Activated naive CD8-positive, alpha-beta T cell treated with anti-CD3 and anti-CD28 coated beads for 36 hours (primary cell): ENCODE results near the gene SMYD3. TPM values are rescaled to one million over a fixed set of nuclear protein-coding genes. Genes with fewer than 3 reads are reported as not detected.

ENCODE experiments used
- DNase-seq: peaks from one replicate; pipeline ENCODE4 v3.0.0; 2021
- H3K27ac Mint-ChIP-seq: one replicate; pipeline ENCODE4 v1.8.0; 2022; ENCODE audit warnings: mild to moderate bottlenecking, moderate library complexity, mixed read lengths
- H3K27me3 Mint-ChIP-seq: one replicate; pipeline ENCODE4 v1.8.0; 2022; ENCODE audit warnings: mild to moderate bottlenecking, mixed read lengths
- H3K36me3 Mint-ChIP-seq: one replicate; pipeline ENCODE4 v1.8.0; 2021; ENCODE audit warnings: mild to moderate bottlenecking, mixed read lengths
- H3K4me1 Mint-ChIP-seq: one replicate; pipeline ENCODE4 v1.8.0; 2021; ENCODE audit warnings: mixed read lengths
- H3K4me3 Mint-ChIP-seq: one replicate; pipeline ENCODE4 v1.8.0; 2022; ENCODE audit warnings: mild to moderate bottlenecking, moderate library complexity, mixed read lengths
- H3K9me3 Mint-ChIP-seq: one replicate; pipeline ENCODE4 v1.8.0; 2022; ENCODE audit warnings: mixed read lengths
- total RNA-seq, 2 experiments: library from RNA; stranded (reverse); gene quantifications; one replicate each; pipeline ENCODE4 v1.2.3, GENCODE V29; 2021

The SMYD3 gene
- total RNA-seq, 2 experiments from 2014 or later = 16.4 to 18.4 TPM

DNA sequence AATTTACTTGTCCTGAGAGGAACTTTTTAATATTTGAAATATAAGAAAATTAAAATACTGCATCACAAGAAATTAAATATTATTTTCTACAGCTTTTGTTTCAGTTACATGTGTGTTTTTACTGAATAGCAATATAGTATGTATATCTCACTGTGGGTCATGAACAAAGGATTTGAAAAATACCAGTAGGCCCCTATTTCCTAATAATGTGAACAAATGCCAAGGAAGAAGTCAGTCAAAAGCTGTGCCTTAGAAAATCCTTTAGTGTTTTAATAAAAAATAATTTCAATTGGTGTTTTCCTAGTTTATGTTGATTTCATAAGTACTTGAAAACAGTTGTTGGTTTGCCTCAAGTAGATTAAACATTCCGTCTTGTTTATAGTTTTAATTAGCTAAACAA is 46.7 kb downstream of the SMYD3 start:
- H3K27ac Mint-ChIP-seq = no peak overlapping the region
- peaks cover 20% of the 10 kb centered on the region for H3K4me1 Mint-ChIP-seq
- no peak for DNase-seq
- H3K9me3 Mint-ChIP-seq = no peaks in the 10 kb centered on the region
- H3K36me3 Mint-ChIP-seq = peaks cover 8% of the 10 kb centered on the region
- no peak overlapping the region for H3K4me3 Mint-ChIP-seq
- H3K27me3 Mint-ChIP-seq = no peaks in the 10 kb centered on the region

DNA sequence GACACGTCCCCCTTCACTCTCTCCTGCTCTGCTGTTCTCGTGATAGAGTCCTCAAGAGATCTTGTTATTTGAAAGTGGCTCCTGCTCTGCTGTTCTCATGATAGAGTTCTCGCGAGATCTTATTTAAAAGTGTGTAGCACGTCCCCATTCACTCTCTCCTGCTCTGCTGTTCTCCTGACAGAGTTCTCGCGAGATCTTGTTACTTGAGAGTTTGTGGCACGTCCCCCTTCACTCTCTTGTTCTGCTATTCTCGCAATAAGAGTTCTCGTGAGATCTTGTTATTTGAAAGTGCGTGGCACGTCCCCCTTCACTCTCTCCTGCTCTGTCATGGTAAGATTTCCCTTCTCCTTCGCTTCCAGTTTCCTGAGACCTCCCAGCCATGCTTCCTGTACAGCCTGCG is 47.9 kb downstream of the SMYD3 start:
- DNase-seq = no peak
- no peak overlapping the region for H3K4me3 Mint-ChIP-seq
- H3K36me3 Mint-ChIP-seq = peaks cover 8% of the 10 kb centered on the region
- H3K27me3 Mint-ChIP-seq = no peaks in the 10 kb centered on the region
- no peaks in the 10 kb centered on the region for H3K9me3 Mint-ChIP-seq
- H3K27ac Mint-ChIP-seq = no peak overlapping the region
- peaks cover 23% of the 10 kb centered on the region for H3K4me1 Mint-ChIP-seq

DNA sequence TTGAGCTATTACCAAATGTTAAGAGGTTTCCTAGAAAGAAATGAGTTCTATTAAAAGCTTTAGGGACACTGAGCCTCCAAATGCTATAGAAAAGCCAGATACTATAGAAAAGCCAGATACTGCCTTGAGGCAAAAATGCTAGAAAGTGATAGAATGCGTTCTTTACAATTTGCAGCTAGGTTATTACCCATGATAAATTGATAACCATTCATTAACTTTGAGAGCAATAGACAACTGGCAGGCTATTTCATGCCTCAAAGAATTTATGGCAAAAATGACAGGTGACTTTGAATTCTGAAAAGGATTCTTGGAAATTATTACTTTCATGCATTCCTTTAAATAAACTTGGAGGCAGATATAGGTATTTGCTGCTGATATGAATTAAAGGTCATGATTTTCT is 51.6 kb downstream of the SMYD3 start:
- Mint-ChIP-seq H3K27me3 (no peaks in the 10 kb centered on the region), H3K36me3 (peaks cover 6% of the 10 kb centered on the region), H3K27ac (no peak overlapping the region), H3K4me1 (peaks cover 28% of the 10 kb centered on the region), H3K9me3 (no peaks in the 10 kb centered on the region), H3K4me3 (no peak overlapping the region)
- DNase-seq = no peak

DNA sequence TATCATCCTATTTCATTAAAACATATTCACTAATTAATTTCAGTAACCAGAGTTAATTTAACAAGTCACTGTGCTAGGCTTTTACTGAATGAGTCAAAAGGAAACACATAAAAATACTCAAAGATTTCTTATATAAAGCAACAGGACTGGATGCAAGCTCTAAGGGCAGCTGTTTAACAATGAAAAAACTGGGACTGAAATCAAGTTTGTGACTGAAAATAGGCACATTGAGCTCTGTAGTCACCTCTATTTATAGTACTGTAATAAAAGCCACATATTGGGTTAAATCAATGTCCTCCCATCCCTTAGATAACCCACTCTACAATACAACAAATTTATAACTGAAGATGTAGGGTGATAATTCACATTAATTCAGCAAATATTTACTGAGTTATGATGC is 52.4 kb downstream of the SMYD3 start:
- Mint-ChIP-seq H3K9me3 (no peaks in the 10 kb centered on the region), H3K27ac (no peak overlapping the region), H3K36me3 (peaks cover 9% of the 10 kb centered on the region), H3K4me3 (no peak overlapping the region), H3K27me3 (no peaks in the 10 kb centered on the region), H3K4me1 (peaks cover 23% of the 10 kb centered on the region)
- no peak for DNase-seq

GRCh38 chr1:246450611-246451251 is 56.3 kb downstream of the SMYD3 start:
- Mint-ChIP-seq H3K4me1 (peaks cover 10% of the 10 kb centered on the region), H3K36me3 (peaks cover 15% of the 10 kb centered on the region), H3K27me3 (no peaks in the 10 kb centered on the region), H3K27ac (no peak overlapping the region), H3K9me3 (peaks cover 6% of the 10 kb centered on the region), H3K4me3 (no peak overlapping the region)
- DNase-seq = no peak

DNA sequence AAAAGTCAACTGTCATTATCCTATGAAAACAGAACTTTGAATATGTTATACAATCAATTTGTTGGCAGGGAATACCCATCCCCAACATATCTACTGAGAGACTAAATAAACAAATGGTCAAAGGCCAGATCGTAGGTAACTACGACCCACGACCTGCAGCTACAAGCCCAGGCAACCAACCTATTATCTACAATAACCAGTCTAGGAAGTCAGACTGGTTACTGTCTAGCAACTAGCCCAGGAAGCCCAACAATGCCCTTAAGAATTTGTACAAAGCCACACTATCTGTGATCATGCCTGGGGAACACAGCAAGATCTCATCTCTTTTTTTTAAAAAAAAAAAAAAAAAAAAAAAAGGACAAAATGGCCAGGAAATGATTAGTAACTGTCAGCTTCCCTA is 58.7 kb downstream of the SMYD3 start:
- Mint-ChIP-seq H3K27me3 (no peaks in the 10 kb centered on the region), H3K4me1 (peaks cover 8% of the 10 kb centered on the region), H3K27ac (no peak overlapping the region), H3K36me3 (peaks cover 15% of the 10 kb centered on the region), H3K9me3 (peaks cover 6% of the 10 kb centered on the region), H3K4me3 (no peak overlapping the region)
- DNase-seq = no peak

GRCh38 chr1:246447501-246447900 is 59.6 kb downstream of the SMYD3 start:
- Mint-ChIP-seq H3K27me3 (no peaks in the 10 kb centered on the region), H3K4me1 (peaks cover 8% of the 10 kb centered on the region)

GRCh38 chr1:246445503-246445902 is 61.6 kb downstream of the SMYD3 start:
- H3K27ac Mint-ChIP-seq = no peak overlapping the region
- H3K36me3 Mint-ChIP-seq = peaks cover 19% of the 10 kb centered on the region
- peaks cover 3% of the 10 kb centered on the region for H3K4me1 Mint-ChIP-seq
- H3K9me3 Mint-ChIP-seq = peaks cover 6% of the 10 kb centered on the region
- H3K27me3 Mint-ChIP-seq = no peaks in the 10 kb centered on the region
- DNase-seq = no peak
- no peak overlapping the region for H3K4me3 Mint-ChIP-seq

More at GRCh38 chr1:246447501-246447900, 59.6 kb downstream of the SMYD3 start:
- Mint-ChIP-seq H3K36me3 (peaks cover 16% of the 10 kb centered on the region), H3K27ac (no peak overlapping the region), H3K9me3 (peaks cover 6% of the 10 kb centered on the region), H3K4me3 (no peak overlapping the region)
- DNase-seq = no peak

GRCh38 chr1:246444617-246445016 is 62.5 kb downstream of the SMYD3 start:
- DNase-seq = no peak
- Mint-ChIP-seq H3K9me3 (peaks cover 6% of the 10 kb centered on the region), H3K27ac (no peak overlapping the region), H3K4me3 (no peak overlapping the region), H3K4me1 (peaks cover 3% of the 10 kb centered on the region), H3K36me3 (peaks cover 17% of the 10 kb centered on the region), H3K27me3 (no peaks in the 10 kb centered on the region)

GRCh38 chr1:246437961-246438360 is 69.1 kb downstream of the SMYD3 start:
- H3K9me3 Mint-ChIP-seq = peaks cover 14% of the 10 kb centered on the region
- no peak for DNase-seq
- H3K36me3 Mint-ChIP-seq = peaks cover 40% of the 10 kb centered on the region
- no peak overlapping the region for H3K4me3 Mint-ChIP-seq
- no peak overlapping the region for H3K27ac Mint-ChIP-seq
- no peaks in the 10 kb centered on the region for H3K27me3 Mint-ChIP-seq
- peaks cover 9% of the 10 kb centered on the region for H3K4me1 Mint-ChIP-seq

DNA sequence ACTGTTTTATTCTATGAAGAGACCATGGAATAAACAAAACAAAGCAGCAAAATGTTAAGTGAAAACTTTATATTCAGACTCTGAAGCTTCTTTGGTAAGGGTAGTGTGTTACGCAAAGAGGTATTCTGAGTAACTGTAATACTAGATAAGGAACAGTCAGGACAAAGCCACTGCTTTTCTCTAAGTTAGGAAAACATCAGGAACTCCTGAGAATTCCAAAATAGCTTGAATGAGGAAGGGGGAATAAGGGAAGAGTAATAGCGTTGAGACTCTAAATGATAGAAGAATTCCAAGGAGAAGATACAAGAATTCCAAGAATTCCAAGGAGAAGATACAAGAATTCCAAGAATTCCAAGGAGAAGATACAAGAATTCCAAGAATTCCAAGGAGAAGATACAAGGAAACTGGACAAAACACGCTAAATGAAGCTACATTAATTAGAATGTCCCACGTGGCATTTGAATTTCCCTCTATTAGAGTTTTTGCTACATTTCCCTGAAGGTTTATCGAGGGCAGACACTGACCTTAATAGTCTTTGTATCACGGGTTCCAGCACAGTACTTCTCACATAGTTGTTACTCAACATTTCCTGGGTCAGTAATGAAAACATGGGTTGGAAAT is 71.5 kb downstream of the SMYD3 start:
- Mint-ChIP-seq H3K27ac (no peak overlapping the region), H3K4me3 (no peak overlapping the region), H3K36me3 (peaks cover 36% of the 10 kb centered on the region), H3K9me3 (peaks cover 14% of the 10 kb centered on the region), H3K27me3 (no peaks in the 10 kb centered on the region), H3K4me1 (peaks cover 10% of the 10 kb centered on the region)
- no peak for DNase-seq

DNA sequence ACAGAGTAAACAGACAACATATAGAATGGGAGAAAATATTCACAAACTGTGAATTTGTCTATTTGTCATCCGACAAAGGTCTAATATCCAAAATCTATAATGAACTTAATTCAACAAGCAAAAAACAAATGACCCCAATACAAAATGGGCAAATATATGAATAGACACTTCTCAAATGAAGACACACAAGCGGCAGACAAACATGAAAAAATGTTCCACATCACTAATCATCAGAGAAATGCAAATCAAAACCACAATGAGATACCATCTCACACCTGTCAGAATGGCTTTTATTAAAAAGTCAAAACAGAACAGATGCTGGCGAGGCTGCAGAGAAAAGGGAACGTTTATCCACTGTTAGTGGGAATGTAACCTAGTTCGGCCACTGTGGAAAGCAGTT is 72.7 kb downstream of the SMYD3 start:
- Mint-ChIP-seq H3K9me3 (peaks cover 17% of the 10 kb centered on the region), H3K36me3 (peaks cover 33% of the 10 kb centered on the region), H3K4me1 (peaks cover 10% of the 10 kb centered on the region), H3K27me3 (no peaks in the 10 kb centered on the region), H3K27ac (no peak overlapping the region), H3K4me3 (no peak overlapping the region)
- no peak for DNase-seq

- H3K27ac Mint-ChIP-seq = no peak overlapping the region
- H3K36me3 Mint-ChIP-seq = peaks cover 9% of the 10 kb centered on the region
- H3K4me1 Mint-ChIP-seq = peaks cover 7% of the 10 kb centered on the region
- DNase-seq = no peak
- no peaks in the 10 kb centered on the region for H3K27me3 Mint-ChIP-seq
- peaks cover 6% of the 10 kb centered on the region for H3K9me3 Mint-ChIP-seq
- H3K4me3 Mint-ChIP-seq = no peak overlapping the region
These were observed 78.4 kb downstream of the SMYD3 start for GRCh38 chr1:246428542-246429308.

DNA sequence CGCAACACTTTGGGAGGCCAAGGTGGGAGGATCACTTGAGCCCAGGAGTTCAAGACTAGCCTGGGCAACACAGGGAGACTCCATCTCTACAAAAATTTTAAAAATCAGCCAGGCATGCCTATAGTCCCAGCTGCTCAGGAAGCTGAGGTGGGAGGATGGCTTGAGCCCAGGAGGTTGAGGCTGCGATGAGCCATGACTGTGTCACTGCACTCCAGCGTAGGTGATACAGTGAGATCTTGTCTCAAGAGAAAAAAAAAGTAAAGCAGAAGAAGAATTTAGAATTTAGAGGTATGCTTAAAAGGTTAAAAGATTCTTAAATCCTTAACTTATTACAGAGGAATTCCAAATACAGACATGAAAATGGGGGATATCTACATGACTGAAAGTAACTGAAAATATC is 79.5 kb downstream of the SMYD3 start:
- H3K4me3 Mint-ChIP-seq = no peak overlapping the region
- no peak overlapping the region for H3K27ac Mint-ChIP-seq
- peaks cover 6% of the 10 kb centered on the region for H3K36me3 Mint-ChIP-seq
- no peaks in the 10 kb centered on the region for H3K27me3 Mint-ChIP-seq
- no peak for DNase-seq
- H3K4me1 Mint-ChIP-seq = peaks cover 6% of the 10 kb centered on the region
- H3K9me3 Mint-ChIP-seq = peaks cover 2% of the 10 kb centered on the region

- DNase-seq = no peak
- H3K36me3 Mint-ChIP-seq = peaks cover 6% of the 10 kb centered on the region
- no peaks in the 10 kb centered on the region for H3K27me3 Mint-ChIP-seq
- no peak overlapping the region for H3K4me3 Mint-ChIP-seq
- peaks cover 2% of the 10 kb centered on the region for H3K9me3 Mint-ChIP-seq
- no peak overlapping the region for H3K27ac Mint-ChIP-seq
- H3K4me1 Mint-ChIP-seq = peaks cover 6% of the 10 kb centered on the region
These were observed 81.2 kb downstream of the SMYD3 start for GRCh38 chr1:246425895-246426294.
